Breast epithelium (tissue), 4 donors: ENCODE results near the gene TJAP1. TPM values are rescaled to one million over a fixed set of nuclear protein-coding genes. Genes with fewer than 3 reads are reported as not detected.
"Not testable (repeated sequence)": the region's sequence is repeated elsewhere in the genome, so short reads cannot be mapped to it uniquely, and the experiment has no call there.

ENCODE experiments used
- DNase-seq, 2 donors: peaks; one replicate each; pipeline ENCODE4 v3.0.0-alpha.2; 2019; ENCODE audit warnings: low spot score in 2 of 2
- H3K27ac ChIP-seq, 2 donors: fragments of 200-600 bp; sonication (generic) in 1 of 2; one replicate each; pipeline ENCODE4 v1.5.1; 2016 to 2019; ENCODE audit warnings: mild to moderate bottlenecking in 1 of 2
- H3K27me3 ChIP-seq, 2 donors: fragments of 200-600 bp; sonication (generic) in 1 of 2; one replicate each; pipeline versions ENCODE4 v1.5.1 to v1.6.0; 2017 to 2019; ENCODE audit warnings: control low read depth in 1 of 2, mild to moderate bottlenecking in 1 of 2
- H3K36me3 ChIP-seq: fragments of 200-600 bp; one replicate; pipeline ENCODE4 v1.5.1; 2019
- H3K4me1 ChIP-seq, 2 donors: fragments of 200-600 bp; sonication (generic); one replicate each; pipeline ENCODE4 v1.5.1; 2016 to 2019; ENCODE audit warnings: control low read depth in 1 of 2
- H3K4me3 ChIP-seq, 3 donors: fragments of 200-600 bp; sonication (generic); 1 replicate in 2 of 3; 2 replicates in 1 of 3; pipeline ENCODE4 v1.5.1; 2016 to 2019; ENCODE audit warnings: mild to moderate bottlenecking in 3 of 3, moderate library complexity in 2 of 3
- H3K9me3 ChIP-seq, 2 donors: fragments of 200-600 bp; sonication (generic) in 1 of 2; one replicate each; pipeline ENCODE4 v1.5.1; 2016 to 2019; ENCODE audit warnings: control low read depth in 1 of 2
- POLR2A ChIP-seq: fragments of 450-650 bp; IDR thresholded peaks from one replicate; pipeline ENCODE4 v1.6.1; 2016; ENCODE audit warnings: antibody characterized with exemption, mild to moderate bottlenecking, moderate library complexity
- POLR2AphosphoS5 ChIP-seq, 3 donors: sonication (generic); formaldehyde crosslinking; IDR thresholded peaks; one replicate each; pipeline ENCODE4 v1.6.1; 2017; ENCODE audit warnings: antibody characterized with exemption in 3 of 3
- intact Hi-C: fragments of 100-400 bp; cut with DNase I; formaldehyde crosslinking; loops from one replicate; pipeline ENCODE4 v1.15.1; 2023; ENCODE audit warnings: low total_unique reads
- total RNA-seq, 3 donors: library from RNA; depleted of rRNA; stranded (reverse); fragments of >200 nt; gene quantifications; one replicate each; pipeline ENCODE4 v1.1.0, GENCODE V29; 2016
- TF ChIP-seq, protein P1 (sequence below), 3 donors: fragments of 450-650 bp; IDR thresholded peaks; one replicate each; pipeline ENCODE4 v1.5.1; 2016 to 2017; ENCODE audit warnings: antibody characterized with exemption in 3 of 3, mild to moderate bottlenecking in 3 of 3, moderate library complexity in 3 of 3

Gene TJAP1
- total RNA-seq, 3 donors from 2014 or later = 18.6 to 21.8 (median 21.3) TPM

DNA sequence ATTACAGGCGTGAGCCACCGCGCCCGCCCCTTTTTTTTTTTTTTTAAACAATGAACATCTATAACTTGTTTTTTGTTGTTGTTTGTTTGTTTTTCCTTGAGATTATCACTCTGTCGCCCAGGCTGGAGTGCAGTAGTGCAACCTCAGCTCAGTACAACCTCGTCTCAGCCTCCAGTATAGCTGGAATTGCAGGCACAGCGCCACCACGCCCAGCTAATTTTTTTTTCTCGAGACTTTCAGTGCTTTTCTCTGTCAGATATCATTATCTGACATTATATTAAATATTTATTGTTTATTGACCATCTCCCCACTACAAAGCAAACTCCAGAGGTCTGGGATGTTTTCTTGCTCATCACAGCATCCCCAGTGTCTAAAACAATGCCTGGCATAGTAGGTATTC is 19.7 kb upstream of the TJAP1 start:
- H3K4me1 ChIP-seq = no peaks in the 10 kb centered on the region
- H3K9me3 ChIP-seq = no peaks in the 10 kb centered on the region
- no peak overlapping the region for H3K4me3 ChIP-seq
- TF ChIP-seq, protein P1, sequence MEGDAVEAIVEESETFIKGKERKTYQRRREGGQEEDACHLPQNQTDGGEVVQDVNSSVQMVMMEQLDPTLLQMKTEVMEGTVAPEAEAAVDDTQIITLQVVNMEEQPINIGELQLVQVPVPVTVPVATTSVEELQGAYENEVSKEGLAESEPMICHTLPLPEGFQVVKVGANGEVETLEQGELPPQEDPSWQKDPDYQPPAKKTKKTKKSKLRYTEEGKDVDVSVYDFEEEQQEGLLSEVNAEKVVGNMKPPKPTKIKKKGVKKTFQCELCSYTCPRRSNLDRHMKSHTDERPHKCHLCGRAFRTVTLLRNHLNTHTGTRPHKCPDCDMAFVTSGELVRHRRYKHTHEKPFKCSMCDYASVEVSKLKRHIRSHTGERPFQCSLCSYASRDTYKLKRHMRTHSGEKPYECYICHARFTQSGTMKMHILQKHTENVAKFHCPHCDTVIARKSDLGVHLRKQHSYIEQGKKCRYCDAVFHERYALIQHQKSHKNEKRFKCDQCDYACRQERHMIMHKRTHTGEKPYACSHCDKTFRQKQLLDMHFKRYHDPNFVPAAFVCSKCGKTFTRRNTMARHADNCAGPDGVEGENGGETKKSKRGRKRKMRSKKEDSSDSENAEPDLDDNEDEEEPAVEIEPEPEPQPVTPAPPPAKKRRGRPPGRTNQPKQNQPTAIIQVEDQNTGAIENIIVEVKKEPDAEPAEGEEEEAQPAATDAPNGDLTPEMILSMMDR (IDR thresholded peaks at IDR 0.05) = no peak
- TF ChIP-seq POLR2AphosphoS5 (IDR thresholded peaks at IDR 0.05) (no peak), POLR2A (no peak)
- H3K36me3 ChIP-seq = no peaks in the 10 kb centered on the region
- no peak overlapping the region for H3K27ac ChIP-seq
- DNase-seq = no peak
- H3K27me3 ChIP-seq = peaks cover 0 to 2% of the 10 kb centered on the region in 2 donors
- intact Hi-C loops = loop anchor here (10.0 kb wide), 1 partner anchor 47 kb away; no protein-coding TSS in a partner anchor

DNA sequence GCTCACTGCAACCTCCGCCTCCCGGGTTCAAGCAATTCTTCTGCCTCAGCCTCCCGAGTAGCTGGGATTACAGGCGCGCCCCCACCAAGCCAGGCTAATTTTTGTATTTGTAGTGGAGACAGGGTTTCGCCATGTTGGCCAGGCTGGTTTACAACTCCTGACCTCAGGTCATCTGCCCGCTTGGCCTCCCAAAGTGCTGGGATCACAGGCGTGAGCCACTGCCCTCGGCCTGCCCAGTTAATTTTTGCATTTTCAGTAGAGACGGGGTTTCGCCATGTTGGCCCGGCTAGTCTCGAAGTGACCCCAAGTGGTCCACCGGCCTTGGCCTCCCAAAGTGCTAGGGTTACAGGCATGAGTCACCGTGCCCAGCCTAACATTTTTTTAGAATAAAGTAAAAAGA is 19.2 kb upstream of the TJAP1 start:
- not testable (repeated sequence) for H3K36me3 ChIP-seq, DNase-seq, H3K4me3 ChIP-seq, H3K4me1 ChIP-seq, H3K27me3 ChIP-seq, H3K27ac ChIP-seq, H3K9me3 ChIP-seq
- intact Hi-C loops = loop anchor here (10.0 kb wide), 1 partner anchor 47 kb away; no protein-coding TSS in a partner anchor

DNA sequence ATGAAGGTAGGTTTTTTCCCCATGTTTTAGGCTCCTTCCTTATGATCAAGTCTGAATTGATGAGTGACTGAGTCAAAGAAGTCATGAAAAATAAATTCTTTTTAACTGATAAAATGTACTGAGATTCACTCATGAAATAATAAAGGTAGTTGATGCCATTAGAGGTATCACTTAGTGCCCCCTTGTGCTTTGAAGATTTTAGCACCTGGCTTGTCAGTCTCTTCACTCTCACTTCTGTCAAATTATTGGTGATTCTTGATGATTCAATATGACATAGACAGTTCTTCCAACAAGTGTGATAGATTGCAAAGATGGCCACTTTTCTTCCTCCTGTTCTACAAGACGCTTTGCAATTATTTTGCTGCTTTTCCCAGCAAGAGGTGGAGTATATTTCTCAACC is 17.8 kb upstream of the TJAP1 start:
- no peak for DNase-seq
- Histone ChIP-seq H3K9me3 (no peaks in the 10 kb centered on the region), H3K4me3 (no peak overlapping the region), H3K27ac (no peak overlapping the region), H3K36me3 (no peaks in the 10 kb centered on the region), H3K4me1 (no peaks in the 10 kb centered on the region), H3K27me3 (peaks cover 0 to 2% of the 10 kb centered on the region in 2 donors)
- TF ChIP-seq POLR2AphosphoS5 (IDR thresholded peaks at IDR 0.05) (no peak), POLR2A (no peak)
- TF ChIP-seq, protein P1 (IDR thresholded peaks at IDR 0.05) = no peak
- intact Hi-C loops = loop anchor here (10.0 kb wide), 1 partner anchor 45 kb away; no protein-coding TSS in a partner anchor

DNA sequence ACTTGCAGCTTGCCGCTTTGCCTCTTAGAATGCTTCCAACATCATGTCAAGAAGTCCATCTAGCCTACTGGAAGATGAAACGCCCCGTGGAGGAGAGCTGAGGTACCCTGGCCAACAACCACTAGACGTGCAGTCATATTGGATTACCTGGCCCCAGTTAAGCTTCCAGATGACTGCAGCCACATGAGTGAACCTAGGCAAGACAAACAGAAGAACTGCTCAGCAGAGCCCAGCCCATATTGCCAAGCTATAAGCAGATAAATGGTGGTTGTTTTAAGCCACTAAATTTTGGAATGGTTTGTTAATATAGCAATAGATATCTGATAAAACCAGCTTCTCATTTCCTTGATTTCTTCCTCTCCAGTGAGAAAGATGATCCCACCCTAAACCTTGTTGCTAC is 17.3 kb upstream of the TJAP1 start:
- intact Hi-C loops = no loop called here

DNA sequence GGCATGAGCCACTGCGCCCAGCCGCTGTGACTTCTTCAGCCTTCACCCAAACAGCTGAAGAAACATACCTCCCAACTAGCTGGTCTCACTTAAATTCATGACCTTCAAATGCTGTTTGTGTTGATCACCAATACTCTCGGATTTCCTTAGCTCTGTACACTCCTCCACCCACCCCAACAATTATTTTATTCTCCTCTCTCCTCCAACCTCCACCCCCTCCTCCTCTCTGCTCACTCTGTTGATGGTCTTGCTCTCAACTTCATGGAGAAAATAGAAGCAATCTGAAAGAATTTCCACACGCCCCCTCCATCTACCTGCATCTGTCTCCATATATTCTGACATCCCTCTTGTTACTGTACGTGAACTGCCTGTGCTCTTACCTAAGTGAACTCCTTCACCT is 15.4 kb upstream of the TJAP1 start:
- no peaks in the 10 kb centered on the region for H3K27me3 ChIP-seq
- intact Hi-C loops = no loop called here
- TF ChIP-seq POLR2AphosphoS5 (IDR thresholded peaks at IDR 0.05) (no peak), POLR2A (no peak)
- TF ChIP-seq, protein P1 (IDR thresholded peaks at IDR 0.05) = no peak
- H3K36me3 ChIP-seq = no peaks in the 10 kb centered on the region
- DNase-seq = no peak
- no peaks in the 10 kb centered on the region for H3K4me1 ChIP-seq
- H3K27ac ChIP-seq = no peak overlapping the region
- no peak overlapping the region for H3K4me3 ChIP-seq
- no peaks in the 10 kb centered on the region for H3K9me3 ChIP-seq

More for the DNA sequence above, 17.3 kb upstream of the TJAP1 start:
- TF ChIP-seq POLR2AphosphoS5 (IDR thresholded peaks at IDR 0.05) (no peak), POLR2A (no peak)
- TF ChIP-seq, protein P1 (IDR thresholded peaks at IDR 0.05) = no peak
- Histone ChIP-seq H3K4me3 (no peak overlapping the region), H3K27ac (no peak overlapping the region), H3K9me3 (no peaks in the 10 kb centered on the region), H3K27me3 (peaks cover 0 to 2% of the 10 kb centered on the region in 2 donors), H3K36me3 (no peaks in the 10 kb centered on the region), H3K4me1 (no peaks in the 10 kb centered on the region)
- no peak for DNase-seq

DNA sequence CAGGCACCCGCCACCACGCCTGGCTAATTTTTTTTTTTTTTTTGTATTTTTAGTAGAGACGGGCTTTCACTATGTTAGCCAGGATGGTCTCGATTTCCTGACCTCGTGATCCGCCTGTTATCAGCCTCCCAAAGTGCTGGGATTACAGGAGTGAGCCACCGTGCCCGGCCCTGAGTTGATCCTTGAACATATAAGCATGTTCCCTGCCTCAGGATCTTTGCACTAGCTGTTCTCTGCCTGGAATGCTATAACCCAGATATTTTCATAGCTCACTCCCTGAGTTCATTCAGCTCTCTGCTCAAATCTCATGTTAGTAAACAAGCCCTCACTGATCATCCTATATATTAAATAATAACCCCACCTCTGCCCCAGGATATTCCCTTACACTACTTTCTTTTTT is 13.0 kb upstream of the TJAP1 start:
- no peak overlapping the region for H3K4me3 ChIP-seq
- no peaks in the 10 kb centered on the region for H3K27me3 ChIP-seq
- no peak for DNase-seq
- H3K9me3 ChIP-seq = no peaks in the 10 kb centered on the region
- TF ChIP-seq, protein P1 (IDR thresholded peaks at IDR 0.05) = no peak
- TF ChIP-seq POLR2AphosphoS5 (IDR thresholded peaks at IDR 0.05) (no peak), POLR2A (no peak)
- no peak overlapping the region for H3K27ac ChIP-seq
- intact Hi-C loops = loop anchor here (1.0 kb wide), 1 partner anchor 8 kb away; no protein-coding TSS in a partner anchor
- H3K4me1 ChIP-seq = peaks cover 0 to 5% of the 10 kb centered on the region in 2 donors
- H3K36me3 ChIP-seq = no peaks in the 10 kb centered on the region
